OCI-LY3 (cell line): ENCODE results near the gene TOP1.

Experiments used
- H2AFZ ChIP-seq: fragments of 200-600, 300-600 bp; shearing (Covaris generic); 2 replicates; pipeline ENCODE4 v1.6.0; 2014; ENCODE audit warnings: antibody characterized with exemption, low read depth, low read length
- H3K27ac ChIP-seq: fragments of 200-600, 300-600 bp; sonication (generic); 2 replicates; pipeline ENCODE4 v1.5.1; 2014; ENCODE audit warnings: mild to moderate bottlenecking, low read length, moderate library complexity, mixed read lengths
- H3K27me3 ChIP-seq: fragments of 200-600, 300-600 bp; sonication (generic); 2 replicates; pipeline ENCODE4 v1.6.1; 2014; ENCODE audit warnings: low read depth, low read length, mixed read lengths
- H3K36me3 ChIP-seq: fragments of 200-600, 300-600 bp; sonication (generic); replicated peaks from 2 replicates; pipeline ENCODE3; 2014; ENCODE audit warnings: low read depth, low read length, mixed read lengths
- H3K4me1 ChIP-seq: fragments of 300-600, 200-600 bp; sonication (generic); 2 replicates; pipeline ENCODE4 v1.6.1; 2014; ENCODE audit warnings: low read length, mixed read lengths
- H3K4me2 ChIP-seq: fragments of 200-600, 300-600 bp; sonication (generic); 2 replicates; pipeline ENCODE4 v1.6.1; 2014; ENCODE audit warnings: low read length, mixed read lengths
- H3K4me3 ChIP-seq: fragments of 300-600, 200-600 bp; sonication (generic); 2 replicates; pipeline ENCODE4 v1.5.1; 2014; ENCODE audit warnings: antibody characterized with exemption, mild to moderate bottlenecking, low read length, moderate library complexity
- H3K79me2 ChIP-seq: fragments of 300-600, 200-600 bp; shearing (Covaris generic); 2 replicates; pipeline ENCODE4 v1.6.1; 2014; ENCODE audit warnings: mild to moderate bottlenecking, low read length, mixed read lengths
- H3K9ac ChIP-seq: fragments of 300-600, 200-600 bp; shearing (Covaris generic); 2 replicates; pipeline ENCODE4 v1.6.0; 2014; ENCODE audit warnings: mild to moderate bottlenecking, low read length, moderate library complexity
- H3K9me3 ChIP-seq: fragments of 200-600, 300-600 bp; shearing (Covaris generic); 2 replicates; pipeline ENCODE4 v1.6.1; 2014; ENCODE audit warnings: low read length, mixed read lengths; ENCODE audit not compliant: insufficient read depth
- H4K20me1 ChIP-seq: fragments of 200-600, 300-600 bp; sonication (generic); 2 replicates; pipeline ENCODE4 v1.6.1; 2016; ENCODE audit warnings: low read length, mixed read lengths; ENCODE audit not compliant: insufficient read depth
- EZH2phosphoT487 ChIP-seq: fragments of 200-600 bp; shearing (Covaris generic); IDR thresholded peaks from 2 replicates; pipeline ENCODE4 v1.6.1; 2018; ENCODE audit warnings: antibody characterized with exemption, mixed run types, low read depth
- TF ChIP-seq, protein P1 (sequence below): fragments of 200-600, 300-600 bp; sonication (generic); IDR thresholded peaks from 2 replicates; pipeline ENCODE4 v1.5.1; 2014; ENCODE audit warnings: antibody characterized with exemption, low read length, low read depth

Gene TOP1

DNA sequence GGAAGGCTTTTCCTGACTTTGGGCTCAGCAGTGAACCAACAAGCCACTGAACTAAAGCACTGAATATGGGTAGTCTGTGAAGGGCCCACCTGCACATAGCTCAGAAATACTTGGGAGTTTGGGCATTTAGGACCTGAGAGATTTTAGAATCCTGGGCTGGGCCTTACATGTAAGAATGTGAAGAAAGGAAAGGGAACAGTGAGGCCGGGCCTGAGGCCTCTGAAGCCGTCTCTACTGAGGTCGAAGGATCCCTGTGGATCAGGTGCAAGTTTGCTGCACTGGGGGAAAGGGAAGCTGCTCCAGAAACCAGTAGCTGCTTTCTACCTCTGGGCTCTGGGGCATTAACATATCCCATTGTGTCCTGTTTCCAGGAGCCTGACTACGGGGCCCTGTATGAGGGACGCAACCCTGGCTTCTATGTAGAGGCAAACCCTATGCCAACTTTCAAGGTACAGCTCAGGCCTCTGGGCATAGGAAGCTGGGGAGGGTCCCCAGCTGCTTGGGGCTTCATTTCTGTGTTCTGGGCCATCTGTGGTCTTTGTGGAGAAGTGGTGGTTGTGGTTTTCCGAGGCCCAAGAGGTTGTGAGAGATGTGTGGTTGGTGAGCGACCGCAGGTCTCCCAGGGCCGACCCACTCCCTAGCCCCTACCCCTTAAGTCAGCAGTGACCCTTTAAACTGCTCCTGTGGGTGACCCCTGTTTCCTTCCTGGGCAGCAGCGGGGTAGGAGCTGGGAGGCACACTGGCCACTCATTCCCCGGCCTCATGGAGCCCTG is 139.0 kb downstream of the TOP1 start:
- H3K4me2 ChIP-seq, result no peak overlapping the region
- no peak overlapping the region for H3K27ac ChIP-seq
- H3K79me2 ChIP-seq, result no peaks in the 10 kb centered on the region
- peaks cover 85% of the 10 kb centered on the region for H3K36me3 ChIP-seq
- H2AFZ ChIP-seq, result no peak overlapping the region
- no peak overlapping the region for H3K9ac ChIP-seq
- no peaks in the 10 kb centered on the region for H3K4me1 ChIP-seq
- TF ChIP-seq, protein P1, sequence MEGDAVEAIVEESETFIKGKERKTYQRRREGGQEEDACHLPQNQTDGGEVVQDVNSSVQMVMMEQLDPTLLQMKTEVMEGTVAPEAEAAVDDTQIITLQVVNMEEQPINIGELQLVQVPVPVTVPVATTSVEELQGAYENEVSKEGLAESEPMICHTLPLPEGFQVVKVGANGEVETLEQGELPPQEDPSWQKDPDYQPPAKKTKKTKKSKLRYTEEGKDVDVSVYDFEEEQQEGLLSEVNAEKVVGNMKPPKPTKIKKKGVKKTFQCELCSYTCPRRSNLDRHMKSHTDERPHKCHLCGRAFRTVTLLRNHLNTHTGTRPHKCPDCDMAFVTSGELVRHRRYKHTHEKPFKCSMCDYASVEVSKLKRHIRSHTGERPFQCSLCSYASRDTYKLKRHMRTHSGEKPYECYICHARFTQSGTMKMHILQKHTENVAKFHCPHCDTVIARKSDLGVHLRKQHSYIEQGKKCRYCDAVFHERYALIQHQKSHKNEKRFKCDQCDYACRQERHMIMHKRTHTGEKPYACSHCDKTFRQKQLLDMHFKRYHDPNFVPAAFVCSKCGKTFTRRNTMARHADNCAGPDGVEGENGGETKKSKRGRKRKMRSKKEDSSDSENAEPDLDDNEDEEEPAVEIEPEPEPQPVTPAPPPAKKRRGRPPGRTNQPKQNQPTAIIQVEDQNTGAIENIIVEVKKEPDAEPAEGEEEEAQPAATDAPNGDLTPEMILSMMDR, result no peak
- no peak for TF ChIP-seq EZH2phosphoT487
- H3K4me3 ChIP-seq, result no peak overlapping the region
- peaks cover 18% of the 10 kb centered on the region for H4K20me1 ChIP-seq
- H3K9me3 ChIP-seq, result no peaks in the 10 kb centered on the region
- H3K27me3 ChIP-seq, result no peaks in the 10 kb centered on the region

DNA sequence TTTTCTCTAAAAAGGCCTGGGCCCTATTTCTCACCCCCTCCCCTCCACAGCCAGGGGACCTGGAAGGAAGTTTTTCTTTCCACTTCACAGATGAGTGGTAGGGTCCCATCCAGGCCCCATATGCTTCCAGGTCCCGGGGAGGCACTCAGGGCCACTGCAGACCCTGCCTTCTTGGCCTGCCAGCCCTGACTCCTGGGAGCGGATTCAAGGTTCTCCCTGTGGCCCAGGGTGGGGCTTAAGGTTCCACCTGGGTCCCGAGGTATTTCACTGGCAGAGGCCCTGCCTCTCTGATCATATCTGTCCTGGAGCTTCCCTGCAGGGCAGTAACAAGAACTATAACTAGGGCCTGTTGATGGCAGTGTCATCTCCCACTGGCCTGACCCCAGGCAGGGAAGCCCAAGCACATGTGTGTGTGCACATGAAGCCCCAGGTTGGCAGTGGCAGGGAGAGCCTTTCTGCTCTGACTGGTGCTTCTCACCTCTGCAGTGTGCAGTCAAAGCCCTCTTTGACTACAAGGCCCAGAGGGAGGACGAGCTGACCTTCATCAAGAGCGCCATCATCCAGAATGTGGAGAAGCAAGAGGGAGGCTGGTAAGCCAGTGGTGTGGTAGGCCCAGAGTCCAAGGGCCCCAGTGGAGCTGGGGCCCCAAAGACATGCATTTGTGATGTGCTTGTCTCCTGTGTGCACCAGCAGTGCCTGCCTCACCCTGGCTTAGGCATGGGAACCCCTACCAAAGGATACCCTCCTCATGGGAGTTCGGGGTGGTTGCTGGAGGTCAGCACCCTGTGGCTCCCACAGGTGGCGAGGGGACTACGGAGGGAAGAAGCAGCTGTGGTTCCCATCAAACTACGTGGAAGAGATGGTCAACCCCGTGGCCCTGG is 139.9 kb downstream of the TOP1 start:
- peaks cover 82% of the 10 kb centered on the region for H3K36me3 ChIP-seq
- H3K4me3 ChIP-seq, result no peak overlapping the region
- H3K79me2 ChIP-seq, result no peaks in the 10 kb centered on the region
- no peaks in the 10 kb centered on the region for H3K9me3 ChIP-seq
- H3K9ac ChIP-seq, result no peak overlapping the region
- TF ChIP-seq EZH2phosphoT487, result no peak
- TF ChIP-seq, protein P1, result no peak
- H4K20me1 ChIP-seq, result peaks cover 20% of the 10 kb centered on the region
- H3K27me3 ChIP-seq, result no peaks in the 10 kb centered on the region
- H3K4me2 ChIP-seq, result no peak overlapping the region
- no peaks in the 10 kb centered on the region for H3K4me1 ChIP-seq
- H2AFZ ChIP-seq, result no peak overlapping the region
- no peak overlapping the region for H3K27ac ChIP-seq

DNA sequence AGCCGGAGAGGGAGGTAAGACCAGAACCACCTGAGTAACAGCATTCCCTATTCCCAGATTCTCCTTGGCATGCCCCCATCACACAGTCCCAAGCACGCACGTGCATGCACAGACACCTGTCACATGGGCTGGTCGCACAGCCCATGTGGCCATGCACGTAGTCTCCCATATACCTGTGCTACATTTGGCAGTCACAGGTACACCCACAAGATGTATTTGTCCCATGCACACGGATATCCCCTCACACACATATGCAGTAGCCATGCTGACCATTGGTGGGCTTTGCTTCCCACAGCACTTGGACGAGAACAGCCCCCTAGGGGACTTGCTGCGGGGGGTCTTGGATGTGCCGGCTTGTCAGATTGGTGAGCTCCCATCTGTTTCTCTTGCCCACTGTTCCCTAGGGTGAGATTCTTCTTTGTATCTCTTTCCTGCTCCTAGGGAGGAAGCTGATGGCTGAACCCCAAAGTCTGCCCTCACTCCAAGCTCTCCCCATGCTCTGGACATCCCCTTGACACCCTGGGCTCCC is 140.6 kb downstream of the TOP1 start:
- H3K27ac ChIP-seq, result no peak overlapping the region
- TF ChIP-seq EZH2phosphoT487, result no peak
- TF ChIP-seq, protein P1, result no peak
- H2AFZ ChIP-seq, result no peak overlapping the region
- H4K20me1 ChIP-seq, result peaks cover 20% of the 10 kb centered on the region
- H3K9me3 ChIP-seq, result no peaks in the 10 kb centered on the region
- no peaks in the 10 kb centered on the region for H3K79me2 ChIP-seq
- no peaks in the 10 kb centered on the region for H3K27me3 ChIP-seq
- no peaks in the 10 kb centered on the region for H3K4me1 ChIP-seq
- no peak overlapping the region for H3K4me2 ChIP-seq
- peaks cover 82% of the 10 kb centered on the region for H3K36me3 ChIP-seq
- no peak overlapping the region for H3K9ac ChIP-seq
- no peak overlapping the region for H3K4me3 ChIP-seq

DNA sequence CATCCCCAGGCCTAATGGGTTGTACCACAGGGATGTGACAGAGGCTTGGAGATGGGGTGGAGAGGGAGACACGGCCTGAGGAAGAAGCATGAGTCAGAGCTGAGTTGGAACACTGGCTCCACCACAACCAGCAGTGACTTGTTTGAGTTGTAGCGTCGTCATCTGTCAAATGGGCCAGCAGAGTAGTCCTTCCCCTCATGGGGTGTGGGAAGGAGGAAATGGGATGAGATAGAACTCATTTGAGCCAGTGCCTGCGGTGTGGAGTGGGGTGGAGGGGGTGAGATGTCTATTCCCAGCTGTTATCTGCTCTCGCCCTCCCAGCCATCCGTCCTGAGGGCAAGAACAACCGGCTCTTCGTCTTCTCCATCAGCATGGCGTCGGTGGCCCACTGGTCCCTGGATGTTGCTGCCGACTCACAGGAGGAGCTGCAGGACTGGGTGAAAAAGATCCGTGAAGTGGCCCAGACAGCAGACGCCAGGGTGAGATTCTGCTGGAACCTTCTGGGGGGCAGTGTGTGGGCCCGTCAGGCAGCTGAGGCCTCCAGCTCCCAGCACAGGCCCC is 141.2 kb downstream of the TOP1 start:
- no peaks in the 10 kb centered on the region for H3K27me3 ChIP-seq
- no peak overlapping the region for H3K4me3 ChIP-seq
- no peak for TF ChIP-seq EZH2phosphoT487
- TF ChIP-seq, protein P1, result no peak
- peaks cover 82% of the 10 kb centered on the region for H3K36me3 ChIP-seq
- H4K20me1 ChIP-seq, result peaks cover 20% of the 10 kb centered on the region
- H3K9ac ChIP-seq, result no peak overlapping the region
- no peak overlapping the region for H3K27ac ChIP-seq
- no peaks in the 10 kb centered on the region for H3K4me1 ChIP-seq
- H3K4me2 ChIP-seq, result no peak overlapping the region
- H3K9me3 ChIP-seq, result no peaks in the 10 kb centered on the region
- H3K79me2 ChIP-seq, result no peaks in the 10 kb centered on the region
- H2AFZ ChIP-seq, result no peak overlapping the region
